DND-41 (cell line): ENCODE data around the gene MX1.

Experiments used
- ATAC-seq: fragments of 200-7000 bp; cut with Tn5 transposase; 3 replicates; pipeline ENCODE4 v1.9.1; 2021; ENCODE audit warnings: low read depth; ENCODE audit not compliant: insufficient read depth
- DNase-seq: peaks from one replicate; pipeline ENCODE4 v3.0.0-alpha.2; 2020
- H2AFZ ChIP-seq: 2 replicates; pipeline ENCODE4 v1.6.0; 2012; ENCODE audit warnings: low read depth, low read length
- H3K27ac ChIP-seq: 2 replicates; pipeline ENCODE4 v1.5.1; 2012; ENCODE audit warnings: low read length, inconsistent platforms
- H3K27me3 ChIP-seq: fragments of 200-600 bp; sonication (generic); 2 replicates; pipeline ENCODE4 v1.6.0; 2012; ENCODE audit warnings: low read length, mild to moderate bottlenecking, inconsistent platforms; ENCODE audit not compliant: insufficient read depth, poor library complexity
- H3K36me3 ChIP-seq: 2 replicates; pipeline ENCODE4 v1.5.1; 2012; ENCODE audit warnings: low read length, inconsistent platforms; ENCODE audit not compliant: insufficient read depth
- H3K4me1 ChIP-seq: 2 replicates; pipeline ENCODE4 v1.5.1; 2012; ENCODE audit warnings: mild to moderate bottlenecking, low read length; ENCODE audit not compliant: insufficient read depth
- H3K4me2 ChIP-seq: 2 replicates; pipeline ENCODE4 v1.6.0; 2012; ENCODE audit warnings: mild to moderate bottlenecking, moderate library complexity, low read length, inconsistent platforms; ENCODE audit not compliant: insufficient read depth
- H3K4me3 ChIP-seq, 2 experiments: fragments of 200-600 bp in 1 of 2; shearing (Covaris generic) in 1 of 2; 2 replicates each; pipeline ENCODE4 v1.5.1; 2012 to 2016; ENCODE audit warnings: inconsistent platforms in 2 of 2, low read length in 2 of 2, mild to moderate bottlenecking in 2 of 2, low read depth in 1 of 2, moderate library complexity in 1 of 2
- H3K79me2 ChIP-seq: 2 replicates; pipeline ENCODE4 v1.6.0; 2012; ENCODE audit warnings: low read length, inconsistent platforms; ENCODE audit not compliant: insufficient read depth
- H3K9ac ChIP-seq: 2 replicates; pipeline ENCODE4 v1.6.0; 2012; ENCODE audit warnings: low read depth, mild to moderate bottlenecking, inconsistent platforms, low read length, moderate library complexity
- H3K9me3 ChIP-seq: 2 replicates; pipeline ENCODE4 v1.5.1; 2012; ENCODE audit warnings: low read length, moderate library complexity, mild to moderate bottlenecking, inconsistent platforms; ENCODE audit not compliant: insufficient read depth, severe bottlenecking
- H4K20me1 ChIP-seq: 2 replicates; pipeline ENCODE4 v1.6.0; 2012; ENCODE audit warnings: low read length; ENCODE audit not compliant: insufficient read depth
- EZH2 ChIP-seq: IDR thresholded peaks from 3 replicates; pipeline ENCODE4 v1.6.1; 2012; ENCODE audit warnings: borderline replicate concordance, low read depth, mild to moderate bottlenecking, moderate library complexity, low read length, inconsistent platforms; ENCODE audit not compliant: severe bottlenecking
- TF ChIP-seq, protein P1 (sequence below): IDR thresholded peaks from 2 replicates; pipeline ENCODE4 v1.5.1; 2012; ENCODE audit warnings: borderline replicate concordance, low read length, moderate library complexity, mild to moderate bottlenecking; ENCODE audit not compliant: poor library complexity, severe bottlenecking; ENCODE audit errors: extremely low read depth

MX1 gene

DNA sequence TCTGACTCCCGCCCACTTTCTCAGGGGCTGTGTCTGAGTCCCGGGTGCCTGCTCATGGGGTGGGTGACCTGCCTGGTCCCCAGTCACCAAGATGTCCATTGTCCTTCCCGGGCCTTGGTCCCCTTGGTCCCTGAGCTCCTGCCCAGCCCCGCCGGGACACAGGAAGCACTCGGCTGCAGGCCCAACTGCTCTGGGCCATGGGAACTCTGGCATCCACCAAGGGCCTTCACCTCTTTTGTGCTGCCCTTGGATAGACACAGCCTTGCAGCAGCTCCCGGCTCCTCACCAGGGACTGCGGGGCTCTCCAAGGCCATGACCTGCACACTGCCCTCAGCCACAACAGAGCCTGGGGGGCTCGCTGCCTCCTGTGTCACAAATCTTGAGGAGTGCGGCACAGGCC is 22.1 kb upstream of the MX1 start:
- no peak overlapping the region for H3K4me3 ChIP-seq
- H3K36me3 ChIP-seq, result peaks cover 81% of the 10 kb centered on the region
- H3K27ac ChIP-seq, result no peak overlapping the region
- no peaks in the 10 kb centered on the region for H3K4me1 ChIP-seq
- no peak overlapping the region for H2AFZ ChIP-seq
- H3K9me3 ChIP-seq, result no peaks in the 10 kb centered on the region
- TF ChIP-seq, protein P1, sequence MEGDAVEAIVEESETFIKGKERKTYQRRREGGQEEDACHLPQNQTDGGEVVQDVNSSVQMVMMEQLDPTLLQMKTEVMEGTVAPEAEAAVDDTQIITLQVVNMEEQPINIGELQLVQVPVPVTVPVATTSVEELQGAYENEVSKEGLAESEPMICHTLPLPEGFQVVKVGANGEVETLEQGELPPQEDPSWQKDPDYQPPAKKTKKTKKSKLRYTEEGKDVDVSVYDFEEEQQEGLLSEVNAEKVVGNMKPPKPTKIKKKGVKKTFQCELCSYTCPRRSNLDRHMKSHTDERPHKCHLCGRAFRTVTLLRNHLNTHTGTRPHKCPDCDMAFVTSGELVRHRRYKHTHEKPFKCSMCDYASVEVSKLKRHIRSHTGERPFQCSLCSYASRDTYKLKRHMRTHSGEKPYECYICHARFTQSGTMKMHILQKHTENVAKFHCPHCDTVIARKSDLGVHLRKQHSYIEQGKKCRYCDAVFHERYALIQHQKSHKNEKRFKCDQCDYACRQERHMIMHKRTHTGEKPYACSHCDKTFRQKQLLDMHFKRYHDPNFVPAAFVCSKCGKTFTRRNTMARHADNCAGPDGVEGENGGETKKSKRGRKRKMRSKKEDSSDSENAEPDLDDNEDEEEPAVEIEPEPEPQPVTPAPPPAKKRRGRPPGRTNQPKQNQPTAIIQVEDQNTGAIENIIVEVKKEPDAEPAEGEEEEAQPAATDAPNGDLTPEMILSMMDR, result no peak
- TF ChIP-seq EZH2, result no peak
- DNase-seq, result no peak
- no peak for ATAC-seq
- no peak overlapping the region for H3K4me2 ChIP-seq
- no peaks in the 10 kb centered on the region for H3K79me2 ChIP-seq
- H4K20me1 ChIP-seq, result no peaks in the 10 kb centered on the region
- H3K27me3 ChIP-seq, result no peaks in the 10 kb centered on the region
- H3K9ac ChIP-seq, result no peak overlapping the region

- H3K79me2 ChIP-seq, result no peaks in the 10 kb centered on the region
- no peaks in the 10 kb centered on the region for H4K20me1 ChIP-seq
- no peaks in the 10 kb centered on the region for H3K27me3 ChIP-seq
- no peak overlapping the region for H3K9ac ChIP-seq
- ATAC-seq, result no peak
- no peak overlapping the region for H3K4me3 ChIP-seq
- no peak for TF ChIP-seq EZH2
- TF ChIP-seq, protein P1, result no peak
- H3K27ac ChIP-seq, result no peak overlapping the region
- no peaks in the 10 kb centered on the region for H3K4me1 ChIP-seq
- DNase-seq, result no peak
- H3K9me3 ChIP-seq, result no peaks in the 10 kb centered on the region
- peaks cover 84% of the 10 kb centered on the region for H3K36me3 ChIP-seq
- no peak overlapping the region for H2AFZ ChIP-seq
- no peak overlapping the region for H3K4me2 ChIP-seq
Observed at GRCh38 chr21:41405321-41405720, 20.7 kb upstream of the MX1 start.

DNA sequence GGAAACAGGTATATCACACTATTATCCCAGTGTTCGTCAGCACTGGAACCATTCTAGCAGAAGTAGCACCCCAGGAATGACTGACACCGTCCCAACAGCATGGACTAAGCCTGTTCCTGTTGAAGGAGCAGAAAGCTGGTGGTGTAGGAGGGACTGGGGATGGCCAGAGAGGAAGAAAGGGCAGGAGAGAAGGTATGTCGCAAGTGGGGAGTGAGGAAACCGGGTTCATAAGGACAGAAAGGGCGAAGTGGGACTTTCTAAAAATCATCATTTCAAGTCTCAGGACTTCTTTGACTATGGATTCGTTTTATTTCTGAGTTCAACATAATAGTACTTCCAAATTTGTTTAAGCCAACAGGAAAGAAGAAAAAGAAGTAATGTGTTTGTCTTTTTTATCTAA is 19.7 kb upstream of the MX1 start:
- Histone ChIP-seq H2AFZ (no peak overlapping the region), H3K4me2 (no peak overlapping the region), H3K9ac (no peak overlapping the region), H3K27me3 (no peaks in the 10 kb centered on the region), H3K27ac (0 out of 2 replicates have a peak overlapping the region, but pooled peaks have one; percentile 41), H3K79me2 (no peaks in the 10 kb centered on the region), H3K9me3 (peaks cover 4% of the 10 kb centered on the region), H3K36me3 (peaks cover 86% of the 10 kb centered on the region), H4K20me1 (no peaks in the 10 kb centered on the region), H3K4me3 (no peak overlapping the region), H3K4me1 (no peaks in the 10 kb centered on the region)
- no peak for ATAC-seq
- TF ChIP-seq EZH2, result no peak
- TF ChIP-seq, protein P1, result no peak
- no peak for DNase-seq
